ENCODE data around the gene CLTCL1. TPM values are rescaled to one million over a fixed set of nuclear protein-coding genes. Genes with fewer than 3 reads are reported as not detected.

The CLTCL1 gene
- total RNA-seq, 1 donor = 7.1 TPM

DNA sequence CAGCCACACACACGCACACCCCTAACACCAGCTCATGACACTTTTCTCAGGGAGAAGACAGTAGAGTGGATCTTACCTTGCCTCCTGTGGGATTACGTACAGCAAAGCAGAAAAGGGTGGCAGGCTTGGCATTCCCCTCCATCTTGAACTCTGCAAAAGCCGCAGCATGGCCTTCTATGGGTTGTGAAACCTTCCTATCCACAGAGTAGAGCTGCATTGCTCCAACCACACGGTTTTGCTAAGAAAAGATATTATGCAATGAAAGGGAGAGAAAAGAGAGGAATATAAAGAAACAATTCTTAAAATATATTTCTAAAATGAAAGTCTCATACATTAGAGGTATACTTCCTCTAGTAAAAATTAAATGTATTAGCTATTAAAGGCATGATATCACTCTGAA is 48.8 kb downstream of the CLTCL1 start:
- no peak overlapping the region for H3K4me3 ChIP-seq (ENCODE audit: low read depth, low read length)
- TF ChIP-seq, protein P1, sequence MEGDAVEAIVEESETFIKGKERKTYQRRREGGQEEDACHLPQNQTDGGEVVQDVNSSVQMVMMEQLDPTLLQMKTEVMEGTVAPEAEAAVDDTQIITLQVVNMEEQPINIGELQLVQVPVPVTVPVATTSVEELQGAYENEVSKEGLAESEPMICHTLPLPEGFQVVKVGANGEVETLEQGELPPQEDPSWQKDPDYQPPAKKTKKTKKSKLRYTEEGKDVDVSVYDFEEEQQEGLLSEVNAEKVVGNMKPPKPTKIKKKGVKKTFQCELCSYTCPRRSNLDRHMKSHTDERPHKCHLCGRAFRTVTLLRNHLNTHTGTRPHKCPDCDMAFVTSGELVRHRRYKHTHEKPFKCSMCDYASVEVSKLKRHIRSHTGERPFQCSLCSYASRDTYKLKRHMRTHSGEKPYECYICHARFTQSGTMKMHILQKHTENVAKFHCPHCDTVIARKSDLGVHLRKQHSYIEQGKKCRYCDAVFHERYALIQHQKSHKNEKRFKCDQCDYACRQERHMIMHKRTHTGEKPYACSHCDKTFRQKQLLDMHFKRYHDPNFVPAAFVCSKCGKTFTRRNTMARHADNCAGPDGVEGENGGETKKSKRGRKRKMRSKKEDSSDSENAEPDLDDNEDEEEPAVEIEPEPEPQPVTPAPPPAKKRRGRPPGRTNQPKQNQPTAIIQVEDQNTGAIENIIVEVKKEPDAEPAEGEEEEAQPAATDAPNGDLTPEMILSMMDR (IDR thresholded peaks at IDR 0.05; ENCODE audit: insufficient read depth, low read length) = no peak
- DNase-seq (ENCODE audit: low read depth) = no peak

DNA sequence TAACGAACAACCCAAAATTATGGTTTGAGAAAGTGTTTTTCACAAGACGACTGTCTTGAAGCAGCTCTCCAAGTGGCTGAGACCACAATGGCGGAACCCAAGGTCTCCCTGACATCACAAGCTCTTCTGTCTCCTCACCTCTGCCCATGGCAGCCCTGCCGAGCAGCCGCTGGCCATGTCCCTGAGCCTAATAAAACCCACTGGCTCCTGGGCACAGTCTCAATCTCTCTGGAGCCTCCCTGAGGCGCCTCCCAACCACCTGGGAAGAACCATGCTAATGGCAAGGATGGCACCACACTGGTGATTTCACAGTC is 50.0 kb downstream of the CLTCL1 start:
- TF ChIP-seq, protein P1 (IDR thresholded peaks at IDR 0.05; ENCODE audit: insufficient read depth, low read length) = no peak
- H3K4me3 ChIP-seq (ENCODE audit: low read depth, low read length) = no peak overlapping the region

GRCh38 chr22:19240813-19241592 is 50.5 kb downstream of the CLTCL1 start:
- no peak overlapping the region for H3K4me3 ChIP-seq (ENCODE audit: low read depth, low read length)
- TF ChIP-seq, protein P1 (IDR thresholded peaks at IDR 0.05; ENCODE audit: insufficient read depth, low read length) = no peak
- no peak for DNase-seq (ENCODE audit: low read depth)

More for the DNA sequence above, 50.0 kb downstream of the CLTCL1 start:
- no peak for DNase-seq (ENCODE audit: low read depth)

GRCh38 chr22:19239464-19239863 is 52.1 kb downstream of the CLTCL1 start:
- DNase-seq (ENCODE audit: low read depth) = no peak
- H3K4me3 ChIP-seq (ENCODE audit: low read depth, low read length) = no peak overlapping the region
- TF ChIP-seq, protein P1 (IDR thresholded peaks at IDR 0.05; ENCODE audit: insufficient read depth, low read length) = no peak

DNA sequence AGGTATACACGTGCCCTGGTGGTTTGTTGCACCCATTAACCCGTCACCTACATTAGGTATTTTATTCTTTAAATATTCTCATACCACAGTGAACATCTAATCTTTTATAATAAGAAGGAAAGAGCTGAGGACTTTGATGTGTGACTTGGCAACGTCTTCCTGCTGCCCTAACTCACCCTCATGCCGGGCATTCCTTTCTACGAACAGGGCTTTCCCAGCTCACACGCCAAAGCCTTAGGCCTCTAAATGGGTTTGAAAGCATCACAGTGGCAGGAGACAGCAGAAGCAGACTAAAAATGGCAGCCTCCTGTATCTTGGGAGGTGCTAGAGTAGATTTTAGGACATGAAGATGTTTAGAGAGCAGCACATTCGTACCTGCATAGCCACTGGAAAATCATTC is 52.6 kb downstream of the CLTCL1 start:
- no peak for DNase-seq (ENCODE audit: low read depth)
- TF ChIP-seq, protein P1 (IDR thresholded peaks at IDR 0.05; ENCODE audit: insufficient read depth, low read length) = no peak
- no peak overlapping the region for H3K4me3 ChIP-seq (ENCODE audit: low read depth, low read length)

GRCh38 chr22:19235874-19236273 is 55.6 kb downstream of the CLTCL1 start:
- DNase-seq (ENCODE audit: low read depth) = no peak
- H3K4me3 ChIP-seq (ENCODE audit: low read depth, low read length) = no peak overlapping the region
- TF ChIP-seq, protein P1 (IDR thresholded peaks at IDR 0.05; ENCODE audit: insufficient read depth, low read length) = no peak

Data from fibroblast of the aortic adventitia (primary cell).